Peyer's patch (tissue), 4 donors: ENCODE data around the gene SPRR5.

Experiments
- POLR2A ChIP-seq, 2 donors: fragments of 450-650 bp; IDR thresholded peaks; one replicate each; pipeline ENCODE4 v1.5.1; 2017; ENCODE audit warnings: antibody characterized with exemption in 2 of 2, mild to moderate bottlenecking in 2 of 2, moderate library complexity in 2 of 2
- TF ChIP-seq, protein P1 (sequence below), 6 experiments: fragments of 450-650 bp in 4 of 6; fragments of 200-600 bp in 2 of 6; sonication (generic) in 1 of 6; IDR thresholded peaks; one replicate each; pipeline ENCODE4 v1.5.1; 2017 to 2019; ENCODE audit warnings: antibody characterized with exemption in 6 of 6, mild to moderate bottlenecking in 3 of 6, moderate library complexity in 1 of 6

DNA sequence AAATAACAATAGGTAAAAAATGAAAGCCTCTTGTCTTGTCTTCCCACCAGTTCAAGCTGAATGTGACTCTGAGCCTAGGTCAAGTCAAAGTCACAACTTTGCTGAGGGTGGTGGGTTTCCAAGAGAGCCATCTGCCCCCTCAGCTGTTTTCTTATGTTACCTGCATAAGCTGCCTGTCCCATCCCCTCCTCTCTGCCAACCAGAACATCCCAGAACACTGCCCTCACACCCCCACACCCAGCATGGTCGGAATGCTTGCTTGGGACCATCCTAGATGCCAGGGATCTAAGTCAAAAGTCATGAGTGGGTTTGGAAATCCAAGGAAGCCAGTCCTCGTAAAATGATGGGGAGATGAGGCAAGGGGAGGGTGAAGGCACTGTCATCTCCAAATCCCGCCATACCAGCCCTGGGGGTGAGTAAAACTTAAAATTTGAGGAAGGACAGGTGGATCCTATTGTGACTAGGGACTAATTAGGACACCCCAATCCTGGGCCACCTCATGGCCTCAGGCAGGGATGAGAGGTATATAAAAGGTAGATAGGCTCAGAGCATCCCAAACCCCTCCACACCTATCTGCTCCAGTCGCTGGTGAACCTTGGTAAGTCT, at the start of gene SPRR5:
- TF ChIP-seq, protein P1, sequence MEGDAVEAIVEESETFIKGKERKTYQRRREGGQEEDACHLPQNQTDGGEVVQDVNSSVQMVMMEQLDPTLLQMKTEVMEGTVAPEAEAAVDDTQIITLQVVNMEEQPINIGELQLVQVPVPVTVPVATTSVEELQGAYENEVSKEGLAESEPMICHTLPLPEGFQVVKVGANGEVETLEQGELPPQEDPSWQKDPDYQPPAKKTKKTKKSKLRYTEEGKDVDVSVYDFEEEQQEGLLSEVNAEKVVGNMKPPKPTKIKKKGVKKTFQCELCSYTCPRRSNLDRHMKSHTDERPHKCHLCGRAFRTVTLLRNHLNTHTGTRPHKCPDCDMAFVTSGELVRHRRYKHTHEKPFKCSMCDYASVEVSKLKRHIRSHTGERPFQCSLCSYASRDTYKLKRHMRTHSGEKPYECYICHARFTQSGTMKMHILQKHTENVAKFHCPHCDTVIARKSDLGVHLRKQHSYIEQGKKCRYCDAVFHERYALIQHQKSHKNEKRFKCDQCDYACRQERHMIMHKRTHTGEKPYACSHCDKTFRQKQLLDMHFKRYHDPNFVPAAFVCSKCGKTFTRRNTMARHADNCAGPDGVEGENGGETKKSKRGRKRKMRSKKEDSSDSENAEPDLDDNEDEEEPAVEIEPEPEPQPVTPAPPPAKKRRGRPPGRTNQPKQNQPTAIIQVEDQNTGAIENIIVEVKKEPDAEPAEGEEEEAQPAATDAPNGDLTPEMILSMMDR (IDR thresholded peaks at IDR 0.05), result no peak
- TF ChIP-seq POLR2A (IDR thresholded peaks at IDR 0.05), result no peak
